Left ventricle myocardium superior (tissue), 1 donor: ENCODE measurements around the gene C2. TPM values are rescaled to one million over a fixed set of nuclear protein-coding genes. Genes with fewer than 3 reads are reported as not detected.
"Not testable (repeated sequence)": the region's sequence is repeated elsewhere in the genome, so short reads cannot be mapped to it uniquely, and the experiment has no call there.

Source experiments
- ATAC-seq: fragments of 200-7000 bp; cut with Tn5 transposase; one replicate; pipeline ENCODE4 v1.9.1; 2020; ENCODE audit warnings: mild to moderate bottlenecking, moderate library complexity
- DNase-seq: peaks from one replicate; pipeline ENCODE4 v3.0.0-alpha.2; 2020
- intact Hi-C: fragments of 100-400 bp; cut with micrococcal nuclease; formaldehyde crosslinking; loops from one replicate; pipeline ENCODE4 v1.11.0; 2022
- total RNA-seq: library from RNA; stranded (reverse); fragmentation: NEBNext Ultra II Directional; extraction: Animal tissue kit (Norgen Biotek cat#: 25700); gene quantifications from one replicate; pipeline ENCODE4 v1.2.1, GENCODE V29; 2021
- donor health status: DM: no; HTN: yes; CAD: no; lungs with severe emphysema.

C2 gene
- total RNA-seq, 1 donor from 2014 or later, result 5.8 TPM

- intact Hi-C loops, result no loop called here
- ATAC-seq, result peak; percentile 66
- DNase-seq, result peak; percentile 89
Observed at GRCh38 chr6:31897612-31898382, 29.7 kb upstream of the C2 start, which contains the start of gene EHMT2. TSS of gene EHMT2 (minus strand) at chr6:31897698. CDS start at chr6:31897677, 21 bp downstream.

- intact Hi-C loops, result no loop called here
- no peak for DNase-seq
- ATAC-seq, result peak; percentile 29
Observed at GRCh38 chr6:31898383-31899011, 29.0 kb upstream of the C2 start.

- intact Hi-C loops, result no loop called here
- ATAC-seq, result no peak
- no peak for DNase-seq
Observed at GRCh38 chr6:31899215-31899614, 28.3 kb upstream of the C2 start.

- no peak for ATAC-seq
- intact Hi-C loops, result no loop called here
- DNase-seq, result no peak
Observed at GRCh38 chr6:31899882-31900722, 27.4 kb upstream of the C2 start.

GRCh38 chr6:31900917-31901414 lies 26.6 kb upstream of the C2 start:
- intact Hi-C loops, result no loop called here
- peak; percentile 46 for DNase-seq

GRCh38 chr6:31901415-31901952 lies 26.0 kb upstream of the C2 start:
- DNase-seq, result peak; percentile 76
- peak; percentile 32 for ATAC-seq
- intact Hi-C loops, result no loop called here

More at GRCh38 chr6:31900917-31901414, 26.6 kb upstream of the C2 start:
- no peak for ATAC-seq

GRCh38 chr6:31901953-31902643 lies 25.4 kb upstream of the C2 start, which contains the start of gene ZBTB12:
TSS of gene ZBTB12 (minus strand) at chr6:31902086. CDS start at chr6:31901305, 781 bp downstream.
- peak; percentile 95 for DNase-seq
- intact Hi-C loops, result no loop called here
- peak; percentile 83 for ATAC-seq

GRCh38 chr6:31903957-31904356 lies 23.6 kb upstream of the C2 start:
- intact Hi-C loops, result no loop called here
- DNase-seq (no peak), ATAC-seq (no peak)

GRCh38 chr6:31905041-31905440 lies 22.5 kb upstream of the C2 start:
- intact Hi-C loops, result no loop called here
- no peak for ATAC-seq
- no peak for DNase-seq

- no peak for DNase-seq
- intact Hi-C loops, result no loop called here
- ATAC-seq, result no peak
Observed at GRCh38 chr6:31906122-31906521, 21.4 kb upstream of the C2 start.

GRCh38 chr6:31906727-31907126 lies 20.8 kb upstream of the C2 start:
- intact Hi-C loops, result not testable (repeated sequence)

GRCh38 chr6:31907158-31907813 lies 20.2 kb upstream of the C2 start:
- no peak for DNase-seq
- intact Hi-C loops, result no loop called here
- peak; percentile 18 for ATAC-seq

More at GRCh38 chr6:31906727-31907126, 20.8 kb upstream of the C2 start:
- not testable (repeated sequence) for DNase-seq, ATAC-seq

- DNase-seq, intact Hi-C loops, ATAC-seq: not testable (repeated sequence)
Observed at GRCh38 chr6:31908255-31908654, 19.3 kb upstream of the C2 start.

- no peak for DNase-seq
- intact Hi-C loops, result no loop called here
- ATAC-seq, result no peak
Observed at GRCh38 chr6:31908791-31909190, 18.7 kb upstream of the C2 start.

- DNase-seq, ATAC-seq, intact Hi-C loops: not testable (repeated sequence)
Observed at GRCh38 chr6:31909298-31909697, 18.2 kb upstream of the C2 start.

GRCh38 chr6:31911826-31912585 lies 15.5 kb upstream of the C2 start:
- intact Hi-C loops, result no loop called here
- ATAC-seq (no peak), DNase-seq (no peak)

- ATAC-seq, result no peak
- intact Hi-C loops, result no loop called here
- DNase-seq, result no peak
Observed at GRCh38 chr6:31915351-31915750, 12.2 kb upstream of the C2 start.
